Measurements from ENCODE around the gene FAM53A.

Gene FAM53A

GRCh38 chr4:1668488-1668840 is 15.6 kb downstream of the FAM53A start:
- DNase-seq (ENCODE audit: low read depth) = no peak
- TF ChIP-seq, protein P1, sequence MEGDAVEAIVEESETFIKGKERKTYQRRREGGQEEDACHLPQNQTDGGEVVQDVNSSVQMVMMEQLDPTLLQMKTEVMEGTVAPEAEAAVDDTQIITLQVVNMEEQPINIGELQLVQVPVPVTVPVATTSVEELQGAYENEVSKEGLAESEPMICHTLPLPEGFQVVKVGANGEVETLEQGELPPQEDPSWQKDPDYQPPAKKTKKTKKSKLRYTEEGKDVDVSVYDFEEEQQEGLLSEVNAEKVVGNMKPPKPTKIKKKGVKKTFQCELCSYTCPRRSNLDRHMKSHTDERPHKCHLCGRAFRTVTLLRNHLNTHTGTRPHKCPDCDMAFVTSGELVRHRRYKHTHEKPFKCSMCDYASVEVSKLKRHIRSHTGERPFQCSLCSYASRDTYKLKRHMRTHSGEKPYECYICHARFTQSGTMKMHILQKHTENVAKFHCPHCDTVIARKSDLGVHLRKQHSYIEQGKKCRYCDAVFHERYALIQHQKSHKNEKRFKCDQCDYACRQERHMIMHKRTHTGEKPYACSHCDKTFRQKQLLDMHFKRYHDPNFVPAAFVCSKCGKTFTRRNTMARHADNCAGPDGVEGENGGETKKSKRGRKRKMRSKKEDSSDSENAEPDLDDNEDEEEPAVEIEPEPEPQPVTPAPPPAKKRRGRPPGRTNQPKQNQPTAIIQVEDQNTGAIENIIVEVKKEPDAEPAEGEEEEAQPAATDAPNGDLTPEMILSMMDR (IDR thresholded peaks at IDR 0.05; ENCODE audit: insufficient read depth, low read depth, low read length, missing control alignments) = no peak
- no peak overlapping the region for H3K4me3 ChIP-seq (ENCODE audit: low read depth, low read length)

DNA sequence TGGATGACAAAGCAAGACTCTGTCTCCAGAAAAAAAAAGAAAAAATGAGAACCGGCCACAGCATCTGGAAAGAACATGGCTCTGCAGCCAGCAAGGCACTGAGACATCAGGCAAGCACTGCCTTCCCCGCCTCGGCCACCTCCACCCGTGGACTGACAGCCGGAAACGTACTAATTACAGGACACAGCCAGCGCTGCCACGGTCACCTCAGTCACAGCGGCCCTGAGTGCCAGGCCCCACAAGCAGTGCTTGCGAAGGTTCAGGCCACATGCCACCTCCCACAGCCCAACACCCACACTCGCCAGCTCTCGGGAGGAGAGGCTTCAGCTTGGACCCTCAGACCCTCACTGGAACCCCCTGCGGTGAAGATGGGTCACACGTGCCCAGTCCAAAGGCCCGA is 16.8 kb downstream of the FAM53A start:
- H3K4me3 ChIP-seq (ENCODE audit: low read depth, low read length) = no peak overlapping the region
- no peak for DNase-seq (ENCODE audit: low read depth)
- TF ChIP-seq, protein P1 (IDR thresholded peaks at IDR 0.05; ENCODE audit: insufficient read depth, low read depth, low read length, missing control alignments) = no peak

DNA sequence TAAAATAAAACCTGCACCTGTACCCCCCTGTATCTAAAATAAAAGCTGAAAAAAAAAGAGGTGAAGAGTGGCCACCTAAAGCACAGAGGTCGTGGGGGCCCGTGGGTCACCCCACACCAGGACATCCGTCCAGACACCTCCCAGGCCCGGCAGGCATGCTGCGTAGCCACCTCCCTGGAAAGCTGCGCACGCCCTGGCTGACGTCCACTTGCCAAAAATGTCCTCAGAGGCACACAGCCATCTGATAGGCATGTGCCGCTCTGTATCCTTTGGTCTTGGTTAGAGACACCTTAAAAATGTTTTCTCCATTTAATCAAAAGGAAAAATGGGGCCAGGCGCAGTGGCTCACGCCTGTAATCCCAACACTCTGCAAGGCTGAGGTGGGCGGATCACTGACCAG is 17.7 kb downstream of the FAM53A start:
- DNase-seq (ENCODE audit: low read depth) = no peak
- no peak overlapping the region for H3K4me3 ChIP-seq (ENCODE audit: low read depth, low read length)

DNA sequence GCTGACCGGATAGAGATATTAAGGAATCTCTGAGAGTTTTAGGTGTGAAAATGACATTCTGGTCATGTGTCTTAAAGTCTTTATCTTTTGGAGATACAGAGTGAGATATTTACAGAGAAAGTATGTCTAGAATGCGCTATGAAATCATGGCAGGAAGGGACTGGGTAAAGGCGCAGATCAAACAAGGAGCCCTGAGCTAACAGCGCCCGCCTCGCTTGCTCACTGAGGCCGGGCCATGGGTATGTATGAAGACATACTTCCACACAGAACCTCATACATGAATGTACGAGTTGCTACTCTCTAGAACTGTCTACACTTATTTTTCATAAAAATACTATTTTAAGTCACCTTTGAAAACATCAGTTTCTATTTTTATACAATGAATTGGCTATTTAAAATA is 20.0 kb downstream of the FAM53A start:
- no peak for DNase-seq (ENCODE audit: low read depth)
- H3K4me3 ChIP-seq (ENCODE audit: low read depth, low read length) = no peak overlapping the region
- TF ChIP-seq, protein P1 (IDR thresholded peaks at IDR 0.05; ENCODE audit: insufficient read depth, low read depth, low read length, missing control alignments) = no peak

More for the DNA sequence above, 17.7 kb downstream of the FAM53A start:
- TF ChIP-seq, protein P1 (IDR thresholded peaks at IDR 0.05; ENCODE audit: insufficient read depth, low read depth, low read length, missing control alignments) = no peak

GRCh38 chr4:1663549-1663948 is 20.6 kb downstream of the FAM53A start:
- DNase-seq (ENCODE audit: low read depth) = no peak
- TF ChIP-seq, protein P1 (IDR thresholded peaks at IDR 0.05; ENCODE audit: insufficient read depth, low read depth, low read length, missing control alignments) = no peak
- no peak overlapping the region for H3K4me3 ChIP-seq (ENCODE audit: low read depth, low read length)

DNA sequence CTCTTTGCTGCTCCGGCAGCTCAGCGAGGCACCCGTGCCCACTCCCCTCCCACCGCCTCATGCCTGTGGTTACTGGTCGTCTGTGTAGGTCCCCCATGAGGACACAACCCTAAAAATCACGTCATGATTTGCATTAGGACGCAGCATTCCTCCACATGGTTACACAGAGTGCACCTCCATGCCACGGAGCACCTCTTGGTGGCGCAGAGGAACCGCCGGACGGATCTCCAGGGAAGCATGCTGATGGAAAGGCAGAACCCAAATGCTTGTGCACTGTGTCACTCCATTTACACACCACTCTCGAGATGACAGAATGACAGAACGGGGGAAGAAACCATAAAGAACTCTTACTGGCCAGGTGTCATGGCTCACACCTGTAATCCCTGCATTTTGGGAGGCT is 22.4 kb downstream of the FAM53A start:
- TF ChIP-seq, protein P1 (IDR thresholded peaks at IDR 0.05; ENCODE audit: insufficient read depth, low read depth, low read length, missing control alignments) = no peak
- no peak overlapping the region for H3K4me3 ChIP-seq (ENCODE audit: low read depth, low read length)
- DNase-seq (ENCODE audit: low read depth) = no peak

DNA sequence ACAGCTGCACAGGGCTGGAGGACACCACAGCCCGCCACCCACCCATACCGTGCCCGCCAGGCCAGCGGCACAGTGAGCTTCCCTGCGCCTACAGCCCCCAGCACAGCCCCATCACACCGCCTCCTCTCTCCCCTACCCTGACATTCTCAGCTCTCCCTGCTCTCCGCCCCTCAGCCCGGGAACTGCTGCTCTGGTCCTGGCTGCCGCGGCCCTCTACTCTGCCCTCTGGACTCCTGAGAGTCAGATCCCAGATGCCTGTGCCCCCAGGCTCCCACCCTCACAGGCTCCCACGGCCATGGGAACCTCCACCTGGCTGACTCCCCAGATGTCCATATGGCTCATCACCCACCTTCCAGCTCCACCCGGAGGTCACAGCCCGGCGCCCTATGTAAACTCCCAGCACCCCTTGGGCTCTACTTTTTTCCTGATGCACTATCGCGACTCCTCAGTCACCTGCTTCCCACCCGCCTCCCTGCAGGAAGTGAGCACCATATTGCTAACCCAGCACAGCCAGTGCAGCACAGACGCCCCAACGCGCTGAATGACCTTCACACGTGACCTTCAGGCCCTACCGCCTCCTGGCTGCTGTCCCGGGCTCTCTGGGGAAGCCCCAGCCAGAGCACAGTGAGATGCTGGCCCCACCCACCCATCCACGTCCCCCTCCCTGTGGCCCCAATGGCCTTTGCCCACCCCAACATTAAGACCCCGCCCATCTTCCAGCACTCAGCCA is 23.0 kb downstream of the FAM53A start:
- no peak overlapping the region for H3K4me3 ChIP-seq (ENCODE audit: low read depth, low read length)
- TF ChIP-seq, protein P1 (IDR thresholded peaks at IDR 0.05; ENCODE audit: insufficient read depth, low read depth, low read length, missing control alignments) = no peak
- DNase-seq (ENCODE audit: low read depth) = no peak
